SK-N-MC (cell line): Measurements from ENCODE around the gene DDX19B.
"Not testable (repeated sequence)": the region's sequence is repeated elsewhere in the genome, so short reads cannot be mapped to it uniquely, and the experiment has no call there.

ENCODE experiments used
- DNase-seq: peaks from one replicate; pipeline ENCODE4 v3.0.0-alpha.2; 2011; ENCODE audit warnings: low read depth, low spot score
- H3K27ac ChIP-seq: fragments of 200-600 bp; sonication (generic); 2 replicates; pipeline ENCODE4 v1.5.1; 2016; ENCODE audit warnings: mixed run types
- H3K36me3 ChIP-seq: fragments of 200-600 bp; sonication (generic); 2 replicates; pipeline ENCODE4 v1.6.1; 2017; ENCODE audit warnings: antibody characterized with exemption, low read length, mixed read lengths; ENCODE audit not compliant: insufficient read depth
- H3K4me3 ChIP-seq: fragments of 200-600 bp; sonication (generic); 2 replicates; pipeline ENCODE4 v1.5.1; 2016
- H3K9ac ChIP-seq: fragments of 200-600 bp; sonication (generic); 2 replicates; pipeline ENCODE4 v1.8.0; 2017; ENCODE audit warnings: mixed run types, mixed read lengths; ENCODE audit not compliant: insufficient read length
- H3K9me3 ChIP-seq: fragments of 200-600 bp; sonication (generic); 2 replicates; pipeline ENCODE4 v1.6.1; 2017; ENCODE audit warnings: low read depth, mild to moderate bottlenecking, antibody characterized with exemption, low read length, moderate library complexity, mixed read lengths
- EZH2 ChIP-seq: fragments of 200-600 bp; sonication (generic); IDR thresholded peaks from one replicate; pipeline ENCODE4 v1.6.1; 2017; ENCODE audit warnings: antibody characterized with exemption
- FOXP2 ChIP-seq: optimal IDR thresholded peaks from 2 replicates; pipeline ENCODE3; 2011; ENCODE audit warnings: mild to moderate bottlenecking, moderate library complexity; ENCODE audit not compliant: insufficient read depth; ENCODE audit errors: extremely low read length, control extremely low read depth
- POLR2AphosphoS5 ChIP-seq: IDR thresholded peaks from 2 replicates; pipeline ENCODE4 v1.6.1; 2012; ENCODE audit warnings: mild to moderate bottlenecking, low read depth, low read length, borderline replicate concordance

The DDX19B gene

DNA sequence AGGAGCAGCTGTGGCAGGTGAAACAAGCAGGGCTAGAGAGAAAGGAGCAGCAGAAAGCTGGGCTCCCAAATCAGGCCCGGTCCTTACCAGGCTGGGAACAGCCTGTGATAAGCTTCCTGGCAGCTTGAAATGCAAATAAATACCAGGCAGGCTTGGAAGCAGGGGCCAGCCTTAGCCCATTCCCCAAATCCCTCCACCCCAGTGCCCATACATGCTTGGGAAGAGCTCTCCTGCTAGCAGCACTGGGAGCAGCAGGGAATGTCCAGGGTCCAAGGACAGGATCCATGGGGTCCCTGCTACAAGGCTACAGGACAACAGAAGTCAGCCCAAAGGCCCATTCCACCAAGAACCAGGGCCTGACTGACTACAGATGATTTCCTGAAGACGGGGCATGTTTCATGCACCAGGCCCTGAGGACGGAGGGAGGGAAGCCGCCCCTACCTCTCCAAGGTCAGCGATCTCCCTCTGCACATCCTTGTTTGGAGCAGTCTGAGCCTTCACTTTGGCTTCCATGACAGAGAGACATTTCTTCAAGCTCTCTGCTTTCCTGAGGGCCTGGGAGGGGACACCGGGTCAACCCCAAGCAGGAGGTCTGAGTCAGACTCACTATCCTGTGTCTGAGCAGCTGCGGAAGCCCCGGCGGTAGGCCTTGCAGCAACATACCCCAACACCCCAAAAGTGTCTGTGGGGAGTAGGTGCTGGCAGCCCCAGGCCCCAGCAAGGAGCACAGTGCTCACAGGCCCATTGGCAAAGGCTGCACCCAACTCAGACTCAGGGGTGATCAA is 44.6 kb upstream of the DDX19B start:
- no peak for TF ChIP-seq POLR2AphosphoS5
- TF ChIP-seq EZH2 = no peak
- TF ChIP-seq FOXP2 = no peak
- no peak for DNase-seq
- Histone ChIP-seq H3K9ac (no peak overlapping the region), H3K27ac (no peak overlapping the region), H3K36me3 (peaks cover 58% of the 10 kb centered on the region; the same call in 1 of the 2 replicates), H3K9me3 (no peaks in the 10 kb centered on the region), H3K4me3 (no peak overlapping the region)

DNA sequence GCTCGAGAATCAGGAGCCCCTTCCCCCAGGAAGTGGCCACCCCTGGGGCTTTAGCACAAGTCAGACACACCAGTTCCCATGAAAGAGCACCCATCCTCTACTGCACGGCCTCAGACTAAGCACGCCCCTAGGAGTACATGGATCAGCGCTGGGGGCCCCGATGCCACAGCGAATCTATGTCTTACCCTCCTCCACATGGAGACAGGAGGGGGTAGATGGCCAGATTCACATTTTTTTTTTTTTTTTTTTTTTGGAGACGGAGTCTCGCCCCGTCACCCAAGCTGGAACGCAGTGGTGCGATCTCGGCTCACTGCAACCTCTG is 44.1 kb upstream of the DDX19B start:
- no peak for DNase-seq
- TF ChIP-seq POLR2AphosphoS5 = no peak
- no peak for TF ChIP-seq EZH2
- TF ChIP-seq FOXP2 = no peak

DNA sequence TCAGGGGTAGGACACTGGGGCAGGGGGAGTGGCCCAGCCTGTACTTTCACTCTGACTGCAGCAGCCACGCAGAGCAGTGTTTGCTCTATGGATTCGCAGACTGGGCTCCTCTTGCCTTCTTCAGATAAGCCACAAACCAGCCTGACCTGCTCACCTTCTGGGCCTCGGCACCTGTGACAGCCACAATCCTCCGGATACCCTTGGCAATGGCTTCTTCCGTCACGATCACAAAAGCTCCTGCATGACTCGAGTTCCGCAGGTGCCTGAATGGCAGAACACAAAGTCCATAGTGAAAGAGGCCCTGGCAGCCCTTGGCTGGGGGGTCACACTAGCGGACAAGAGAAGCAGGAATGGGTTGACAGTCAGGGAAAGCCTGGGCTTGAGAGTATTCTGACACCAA is 43.4 kb upstream of the DDX19B start:
- Histone ChIP-seq H3K9ac (no peak overlapping the region), H3K9me3 (no peaks in the 10 kb centered on the region), H3K27ac (no peak overlapping the region), H3K36me3 (peaks cover 66% of the 10 kb centered on the region; the same call in 1 of the 2 replicates), H3K4me3 (no peak overlapping the region)
- no peak for DNase-seq
- no peak for TF ChIP-seq POLR2AphosphoS5
- no peak for TF ChIP-seq EZH2
- TF ChIP-seq FOXP2 = no peak

More for the DNA sequence above, 44.1 kb upstream of the DDX19B start:
- Histone ChIP-seq H3K9ac (no peak overlapping the region), H3K9me3 (no peaks in the 10 kb centered on the region), H3K27ac (no peak overlapping the region), H3K36me3 (peaks cover 59% of the 10 kb centered on the region; the same call in 1 of the 2 replicates), H3K4me3 (no peak overlapping the region)

DNA sequence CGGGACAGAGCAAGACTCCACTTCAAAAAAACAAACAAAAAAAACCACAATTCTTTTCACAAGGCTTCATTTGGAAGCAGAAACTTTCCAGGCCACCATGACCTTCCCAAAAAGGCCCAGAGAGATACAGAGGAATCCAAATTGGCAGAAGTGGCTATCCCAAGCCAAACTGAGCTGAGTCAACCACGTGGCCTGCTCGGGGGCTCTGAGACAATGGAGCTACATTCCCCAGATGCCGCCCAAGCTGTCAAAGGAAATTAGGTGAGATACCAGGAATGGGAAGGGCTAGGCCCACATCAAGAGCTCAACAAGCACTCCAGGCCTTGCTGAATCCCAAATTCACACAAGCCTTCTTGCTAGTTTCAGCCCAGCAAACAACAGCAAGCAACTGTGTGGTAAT is 41.6 kb upstream of the DDX19B start:
- no peak overlapping the region for H3K27ac ChIP-seq
- no peak overlapping the region for H3K4me3 ChIP-seq
- peaks cover 78% of the 10 kb centered on the region; the same call in 1 of the 2 replicates for H3K36me3 ChIP-seq
- no peak for DNase-seq
- TF ChIP-seq FOXP2 = no peak
- TF ChIP-seq POLR2AphosphoS5 = no peak
- no peak for TF ChIP-seq EZH2
- H3K9ac ChIP-seq = no peak overlapping the region
- H3K9me3 ChIP-seq = no peaks in the 10 kb centered on the region

DNA sequence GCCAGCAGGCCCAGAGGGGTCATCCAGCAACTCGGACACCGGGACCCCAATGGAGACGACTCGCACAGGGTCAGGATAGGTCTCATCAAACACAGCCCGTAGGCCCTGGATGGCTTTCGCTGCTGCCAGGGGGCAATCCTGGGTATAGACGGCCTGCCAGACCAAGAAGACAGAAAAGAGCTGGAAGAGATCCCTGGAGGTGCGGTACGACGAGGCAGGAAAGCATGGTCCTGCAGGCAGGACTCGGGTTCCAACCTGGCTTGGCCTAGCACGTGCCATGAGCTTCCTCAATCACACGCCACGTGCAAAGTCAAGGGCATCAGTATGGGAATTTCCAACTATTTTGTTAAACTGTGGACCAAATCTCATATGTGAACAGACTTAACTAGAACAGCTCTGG is 40.9 kb upstream of the DDX19B start:
- H3K9me3 ChIP-seq = no peaks in the 10 kb centered on the region
- DNase-seq = no peak
- H3K4me3 ChIP-seq = no peak overlapping the region
- peaks cover 77% of the 10 kb centered on the region; the same call in 1 of the 2 replicates for H3K36me3 ChIP-seq
- no peak overlapping the region for H3K9ac ChIP-seq
- H3K27ac ChIP-seq = no peak overlapping the region
- no peak for TF ChIP-seq EZH2
- no peak for TF ChIP-seq POLR2AphosphoS5
- TF ChIP-seq FOXP2 = no peak

DNA sequence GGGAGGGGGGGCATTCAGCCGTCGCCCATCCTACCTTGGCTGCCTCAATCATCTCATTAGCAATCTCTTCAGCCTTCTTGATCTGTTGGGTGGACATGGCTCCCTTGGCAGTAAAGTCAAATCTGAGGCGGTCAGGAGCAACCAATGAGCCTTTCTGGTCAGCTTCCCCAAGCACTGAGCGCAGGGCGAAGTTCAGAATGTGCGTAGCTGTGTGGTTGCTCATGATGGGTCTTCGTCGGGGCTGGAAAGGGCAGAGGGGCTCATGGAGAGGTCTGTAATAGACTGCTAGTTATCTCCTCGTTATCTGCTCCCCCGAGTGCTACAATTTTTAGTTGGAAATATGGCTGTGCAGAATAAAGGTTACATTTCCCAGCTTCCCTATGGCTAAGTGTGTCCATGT is 40.0 kb upstream of the DDX19B start:
- no peak for TF ChIP-seq EZH2
- TF ChIP-seq POLR2AphosphoS5 = no peak
- TF ChIP-seq FOXP2 = no peak
- no peak overlapping the region for H3K9ac ChIP-seq
- no peak overlapping the region for H3K4me3 ChIP-seq
- no peak overlapping the region for H3K27ac ChIP-seq
- peaks cover 71% of the 10 kb centered on the region; the same call in 1 of the 2 replicates for H3K36me3 ChIP-seq
- no peaks in the 10 kb centered on the region for H3K9me3 ChIP-seq
- no peak for DNase-seq

DNA sequence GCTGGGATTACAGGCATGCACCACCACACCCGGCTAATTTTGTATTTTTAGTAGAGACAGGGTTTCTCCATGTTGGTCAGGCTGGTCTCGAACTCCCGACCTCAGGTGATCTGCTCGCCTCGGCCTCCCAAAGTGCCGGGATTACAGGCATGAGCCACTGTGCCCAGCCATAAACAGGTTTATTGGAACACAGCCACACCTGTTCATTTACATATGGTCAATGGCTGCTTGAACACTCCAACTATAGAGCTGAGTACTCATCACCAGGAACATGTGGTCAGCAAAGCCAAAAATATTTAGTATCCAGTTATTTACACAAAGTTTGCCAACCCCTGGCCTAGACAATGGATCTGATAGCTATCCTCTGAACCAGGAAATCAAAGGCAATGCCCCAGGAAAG is 39.1 kb upstream of the DDX19B start:
- not testable (repeated sequence) for H3K9me3 ChIP-seq, H3K4me3 ChIP-seq, H3K9ac ChIP-seq, H3K27ac ChIP-seq, DNase-seq
- peaks cover 69% of the 10 kb centered on the region; the same call in 1 of the 2 replicates for H3K36me3 ChIP-seq

DNA sequence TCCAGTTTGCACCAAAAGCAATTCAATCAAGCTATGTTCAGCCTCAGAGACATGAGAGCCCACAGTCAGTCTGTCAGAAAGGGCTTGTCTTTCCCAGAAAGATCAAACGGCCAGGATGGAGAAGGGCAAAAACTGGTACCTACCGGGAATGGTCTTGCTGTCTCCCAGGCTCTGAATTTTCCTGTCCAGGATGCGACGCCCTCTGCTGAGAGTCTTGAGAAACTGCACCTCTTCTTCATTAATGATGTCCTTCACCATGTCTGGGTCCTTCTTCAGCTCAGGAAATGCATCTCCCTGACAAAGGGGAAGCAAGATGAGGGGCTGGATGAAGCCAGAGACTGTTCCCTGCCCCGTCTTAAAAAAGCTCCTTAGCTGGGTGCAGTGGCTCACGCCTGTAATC is 31.5 kb upstream of the DDX19B start:
- no peak for DNase-seq
- Histone ChIP-seq H3K27ac (no peak overlapping the region), H3K36me3 (peaks cover 77% of the 10 kb centered on the region), H3K4me3 (no peak overlapping the region), H3K9ac (no peak overlapping the region), H3K9me3 (no peaks in the 10 kb centered on the region)
- TF ChIP-seq FOXP2 (no peak), EZH2 (no peak), POLR2AphosphoS5 (no peak)

DNA sequence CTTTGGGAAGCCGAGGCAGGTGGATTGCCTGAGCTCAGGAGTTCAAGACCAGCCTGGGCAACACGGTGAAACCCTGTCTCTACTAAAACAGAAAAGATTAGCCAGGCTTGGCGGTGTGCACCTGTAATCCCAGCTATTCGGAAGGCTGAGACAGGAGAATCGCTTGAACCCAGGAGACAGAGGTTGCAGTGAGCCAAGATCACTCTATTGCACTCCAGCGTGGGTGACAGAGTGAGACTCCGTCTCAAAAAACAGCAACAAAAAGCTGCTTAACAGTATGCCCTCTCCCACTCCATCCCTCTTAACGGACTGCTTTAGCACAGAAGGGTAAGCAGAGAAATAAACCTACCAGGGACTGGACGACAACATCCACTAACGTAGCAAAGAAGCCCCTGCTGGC is 31.1 kb upstream of the DDX19B start:
- not testable (repeated sequence) for H3K9me3 ChIP-seq, H3K27ac ChIP-seq, H3K4me3 ChIP-seq, H3K9ac ChIP-seq, DNase-seq
- H3K36me3 ChIP-seq = peaks cover 79% of the 10 kb centered on the region
